ENCODE results near the gene MSLN. TPM values are rescaled to one million over a fixed set of nuclear protein-coding genes. Genes with fewer than 3 reads are reported as not detected.

The MSLN gene
- total RNA-seq, 1 donor from 2014 or later: 1.0 TPM

DNA sequence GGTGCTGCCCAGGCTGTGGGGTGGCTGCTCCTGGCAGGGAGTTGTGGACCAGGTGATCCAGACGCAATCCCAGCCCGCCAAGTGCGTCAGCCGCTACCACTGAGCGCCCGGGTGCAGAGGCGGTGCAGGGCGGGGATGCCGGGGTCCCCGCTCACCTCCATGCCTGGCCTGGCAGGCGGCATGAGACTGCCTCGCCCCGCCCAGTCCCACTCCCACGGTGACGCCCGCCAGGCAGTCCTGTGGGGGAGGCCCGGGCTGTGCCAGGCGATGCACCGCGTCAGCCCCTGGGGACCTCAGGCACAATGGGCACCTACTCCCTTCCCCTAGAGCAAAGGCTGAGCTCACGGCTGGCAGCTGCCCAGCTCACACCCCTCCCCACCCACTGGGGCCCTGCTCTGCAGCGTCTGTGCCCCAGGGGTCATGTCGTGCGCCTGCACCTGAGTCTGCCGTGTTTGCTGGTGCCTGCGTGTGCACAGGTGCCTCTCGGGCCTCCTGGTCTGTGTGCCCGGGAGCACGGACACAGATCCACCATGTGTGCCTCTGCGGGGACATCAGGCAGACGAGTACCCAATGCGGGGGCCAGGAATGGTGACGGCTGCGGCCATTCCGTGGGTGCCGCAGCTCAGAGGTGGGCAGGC, 22.4 kb downstream of the MSLN start:
- intact Hi-C loops (cut with DNase I): no loop called here
- DNase-seq (no peak), ATAC-seq (ENCODE audit: poor library complexity) (no peak)

DNA sequence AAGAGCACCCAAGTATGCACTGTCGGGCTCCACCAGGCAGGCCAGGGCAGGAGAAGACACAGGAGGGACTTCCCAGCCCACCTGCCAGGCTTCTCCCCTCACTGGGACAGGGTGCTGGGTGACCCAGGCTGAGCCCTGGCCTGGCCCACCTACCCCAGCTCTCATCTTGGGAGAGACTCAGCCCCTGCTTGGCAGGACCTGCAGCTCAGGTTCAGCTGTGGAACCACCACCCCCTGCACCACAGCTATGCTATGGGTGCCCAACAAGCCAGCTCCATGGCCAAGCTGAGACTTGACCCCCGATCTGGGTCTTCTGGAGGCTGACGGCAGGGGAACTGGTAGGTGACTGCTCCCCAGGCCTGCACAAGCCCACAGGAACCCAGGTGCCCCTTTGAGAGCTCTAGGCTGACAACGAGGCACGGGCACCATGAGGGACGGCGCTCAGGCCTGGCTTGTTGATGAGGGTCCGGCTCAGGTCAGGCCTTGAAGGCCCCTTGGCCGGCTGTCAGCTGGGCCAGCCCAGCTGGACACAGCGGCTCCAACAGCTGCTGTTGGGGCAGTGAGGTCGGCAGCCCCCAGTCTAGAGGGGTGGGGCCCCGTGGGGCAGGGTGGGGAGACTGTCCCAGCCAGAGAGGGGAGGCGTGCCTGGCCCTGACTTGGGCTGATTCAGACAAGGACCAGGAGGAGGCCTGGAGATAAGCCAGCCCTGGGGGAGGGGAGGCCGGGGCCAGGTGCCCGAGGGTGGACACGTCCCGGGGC, 23.0 kb downstream of the MSLN start:
- DNase-seq: no peak
- no peak for ATAC-seq (ENCODE audit: poor library complexity)
- intact Hi-C loops (cut with DNase I): loop anchor here (2.0 kb wide), 1 partner anchor 69 kb away; the partner anchor contains the start of gene METRN

DNA sequence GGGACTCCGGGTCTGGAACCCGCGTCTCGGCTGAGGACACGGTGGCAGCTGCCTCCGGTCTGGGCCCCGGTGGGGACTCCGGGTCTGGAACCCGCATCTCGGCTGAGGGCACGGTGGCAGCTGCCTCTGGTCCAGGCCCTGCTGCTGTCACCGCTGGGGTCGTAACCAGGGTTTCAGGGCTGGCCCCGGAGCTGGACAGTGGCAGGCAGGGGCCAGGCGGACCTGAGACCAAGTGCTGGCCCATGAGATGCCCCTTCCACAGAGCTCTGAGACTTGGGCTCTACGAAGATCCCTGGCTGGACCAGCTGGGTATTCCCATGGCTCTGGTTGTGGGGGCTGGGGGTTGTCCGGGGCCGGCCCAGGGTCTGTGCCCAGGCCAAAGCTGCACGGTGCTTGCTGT, 23.9 kb downstream of the MSLN start:
- intact Hi-C loops (cut with DNase I): loop anchor here (2.0 kb wide), 1 partner anchor 70 kb away; the partner anchor contains the start of gene METRN
- DNase-seq (no peak), ATAC-seq (ENCODE audit: poor library complexity) (no peak)

DNA sequence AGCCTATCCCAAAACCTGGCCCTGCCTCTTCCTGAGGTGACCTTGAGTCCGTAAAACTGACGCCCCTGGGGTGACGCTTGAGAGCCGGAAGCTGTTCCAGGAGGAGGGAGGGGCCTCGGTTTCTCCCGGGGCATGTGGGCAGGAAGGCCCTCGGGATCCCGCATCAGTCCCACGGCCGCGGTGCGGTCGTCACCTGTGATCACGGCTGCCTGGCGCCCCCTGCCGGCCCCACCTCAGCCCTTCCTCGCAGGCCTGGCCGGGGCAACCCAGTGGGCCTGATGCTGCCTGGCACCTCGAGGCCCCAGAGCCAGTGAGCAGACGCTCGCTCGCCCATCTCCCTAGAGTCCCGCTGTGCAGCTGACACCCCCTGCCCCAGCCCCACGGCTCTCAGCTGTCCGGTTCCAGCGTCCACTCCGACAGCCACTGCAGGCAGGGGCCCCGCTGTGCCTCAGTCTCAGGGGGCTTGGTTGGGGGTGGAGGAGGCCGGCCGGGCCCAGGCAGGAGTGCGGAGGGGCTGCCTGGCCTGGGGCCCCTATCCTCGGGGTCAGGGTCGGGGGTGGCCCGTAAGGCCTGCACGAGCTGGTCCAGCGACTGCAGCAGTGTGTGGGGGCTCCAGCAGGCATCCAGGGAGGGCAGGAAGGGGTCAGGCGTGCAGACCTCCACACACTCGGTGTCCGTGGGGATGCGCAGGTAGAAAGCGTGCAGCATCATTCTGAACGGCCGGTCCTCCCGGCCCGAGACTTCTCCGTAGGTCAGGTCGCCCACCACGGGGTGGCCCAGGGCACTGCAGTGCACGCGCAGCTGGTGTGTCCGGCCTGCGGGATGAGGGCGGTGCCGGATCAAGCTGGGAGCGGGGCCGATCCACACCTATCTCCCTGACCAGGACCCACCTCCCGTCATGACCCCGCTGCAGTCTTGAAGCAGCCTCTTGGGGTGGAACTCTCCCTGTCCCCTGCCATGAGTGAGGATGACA, 25.3 kb downstream of the MSLN start:
- ATAC-seq (ENCODE audit: poor library complexity) (peak; percentile 45), DNase-seq (peak; percentile 84)
- intact Hi-C loops (cut with DNase I): loop anchor here (2.0 kb wide), 1 partner anchor 71 kb away; the partner anchor contains the start of gene METRN

DNA sequence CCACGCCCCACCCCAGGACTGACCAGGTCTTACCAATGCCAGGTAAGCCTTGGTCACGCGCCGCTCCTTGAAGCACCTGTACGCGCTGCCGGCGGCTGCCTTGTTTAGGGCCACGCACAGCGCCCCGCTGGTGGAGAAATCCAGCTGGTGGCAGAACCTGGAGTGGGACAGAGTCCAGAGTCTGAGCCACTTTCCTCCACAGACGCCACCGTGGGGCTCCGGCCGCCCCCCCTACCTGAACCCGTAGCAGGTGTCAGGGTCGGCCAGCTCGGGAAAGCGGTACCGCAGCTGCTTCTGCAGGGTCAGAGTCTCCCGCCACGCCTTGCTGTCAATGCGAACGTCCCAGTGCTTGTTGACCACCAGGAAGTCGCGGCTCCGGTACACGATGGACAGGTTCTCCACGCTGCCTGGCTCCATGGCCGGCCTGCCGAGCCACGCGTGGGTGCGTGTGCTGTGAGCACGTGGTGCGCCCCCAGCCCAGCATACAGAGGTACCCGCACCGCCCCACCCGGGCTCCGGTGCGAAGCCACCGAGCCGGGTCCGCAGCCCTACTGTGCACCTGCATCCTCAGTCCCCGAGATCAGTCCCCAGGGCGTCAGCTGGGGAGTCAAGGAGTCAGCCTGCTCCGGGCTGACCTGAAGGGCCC, 26.9 kb downstream of the MSLN start:
- ATAC-seq (ENCODE audit: poor library complexity): no peak
- intact Hi-C loops (cut with DNase I): no loop called here
- DNase-seq: no peak

DNA sequence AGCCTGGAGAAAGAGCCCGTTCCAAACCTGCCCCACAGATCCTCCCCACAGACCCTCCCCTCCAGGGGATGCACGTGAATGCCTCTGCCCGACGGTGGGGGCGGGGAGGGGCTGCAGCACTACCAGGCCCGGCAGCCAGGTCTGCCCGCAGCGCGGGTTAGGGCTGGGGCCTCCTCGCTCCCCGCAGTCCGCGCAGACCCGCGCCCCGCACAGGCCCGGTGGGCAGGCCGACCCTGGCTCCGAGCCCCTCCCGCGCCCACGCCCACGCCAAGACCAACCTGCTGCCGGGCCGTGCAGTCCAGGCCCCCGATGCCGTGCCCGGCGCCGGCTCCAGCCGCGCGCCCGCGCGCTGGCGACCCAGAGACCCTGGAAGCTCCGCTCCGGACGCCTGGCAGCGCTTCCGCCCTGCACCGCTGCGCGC, 27.5 kb downstream of the MSLN start, which contains the start of gene RPUSD1:
TSS of gene RPUSD1 (minus strand) at position 404 of the 421 bp plus-strand sequence. CDS start 644 bp downstream, outside the sequence.
- DNase-seq: no peak
- no peak for ATAC-seq (ENCODE audit: poor library complexity)
- intact Hi-C loops (cut with DNase I): no loop called here

DNA sequence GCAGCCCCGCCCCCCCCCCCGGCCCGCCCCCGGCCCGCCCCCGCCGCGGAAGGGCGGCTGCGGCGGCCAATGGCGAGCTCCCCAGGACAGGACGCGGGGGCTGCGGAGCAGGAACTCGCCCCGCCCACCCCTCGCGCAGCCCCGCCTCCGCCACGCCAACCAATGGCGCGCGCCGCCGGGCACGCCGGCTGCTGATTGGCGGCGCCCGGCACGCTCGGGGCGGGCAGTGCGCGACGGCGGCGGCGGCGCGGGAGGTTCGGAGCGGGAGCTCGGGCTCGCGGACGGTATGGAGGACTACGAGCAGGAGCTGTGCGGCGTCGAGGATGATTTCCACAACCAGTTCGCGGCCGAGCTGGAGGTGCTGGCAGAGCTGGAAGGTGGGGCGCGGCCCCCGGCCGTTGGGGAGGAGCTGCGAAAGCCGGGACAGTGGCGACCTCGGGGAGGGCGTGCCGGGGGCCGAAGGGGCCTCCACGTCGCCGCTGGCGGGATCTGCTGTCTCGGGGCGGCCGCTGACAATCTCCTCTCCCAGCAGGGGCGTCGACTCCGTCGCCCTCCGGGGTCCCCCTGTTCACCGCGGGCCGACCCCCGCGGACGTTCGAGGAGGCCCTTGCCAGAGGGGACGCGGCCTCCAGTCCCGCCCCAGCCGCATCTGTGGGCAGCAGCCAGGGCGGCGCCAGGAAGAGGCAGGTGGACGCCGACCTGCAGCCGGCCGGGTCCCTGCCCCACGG, 28.0 kb downstream of the MSLN start, which contains the start of gene CHTF18:
TSS of gene CHTF18 (plus strand) at position 222 of the 728 bp plus-strand sequence. CDS start at position 287, 65 bp downstream.
- intact Hi-C loops (cut with DNase I): no loop called here
- ATAC-seq (ENCODE audit: poor library complexity) (peak; percentile 96), DNase-seq (peak; percentile 94)

DNA sequence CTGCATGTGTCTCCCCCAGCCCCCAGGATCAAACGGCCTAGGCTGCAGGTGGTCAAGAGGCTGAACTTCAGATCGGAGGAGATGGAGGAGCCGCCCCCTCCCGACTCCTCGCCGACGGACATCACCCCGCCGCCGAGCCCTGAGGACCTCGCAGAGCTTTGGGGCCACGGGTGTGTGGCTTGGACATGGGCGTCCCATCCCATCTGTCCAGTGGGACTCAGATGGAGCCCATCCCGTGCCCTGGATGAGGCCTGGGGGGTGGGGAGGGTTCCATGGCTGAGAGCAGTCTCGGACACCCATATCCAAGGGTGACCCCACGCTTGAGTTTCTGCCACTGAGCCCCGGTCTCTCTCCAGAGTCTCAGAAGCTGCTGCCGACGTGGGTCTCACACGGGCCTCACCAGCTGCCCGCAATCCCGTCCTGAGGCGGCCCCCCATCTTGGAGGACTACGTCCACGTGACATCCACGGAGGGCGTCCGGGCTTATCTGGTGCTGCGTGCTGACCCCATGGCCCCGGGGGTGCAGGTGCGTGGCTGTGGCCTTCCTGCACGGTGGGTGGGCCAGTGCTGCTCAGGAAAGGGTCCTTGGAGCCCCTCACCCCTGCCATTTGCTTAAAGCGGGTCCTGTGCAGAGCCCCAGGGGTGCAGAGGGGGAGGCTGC, 28.8 kb downstream of the MSLN start:
- intact Hi-C loops (cut with DNase I): no loop called here
- ATAC-seq (ENCODE audit: poor library complexity): no peak
- DNase-seq: no peak

DNA sequence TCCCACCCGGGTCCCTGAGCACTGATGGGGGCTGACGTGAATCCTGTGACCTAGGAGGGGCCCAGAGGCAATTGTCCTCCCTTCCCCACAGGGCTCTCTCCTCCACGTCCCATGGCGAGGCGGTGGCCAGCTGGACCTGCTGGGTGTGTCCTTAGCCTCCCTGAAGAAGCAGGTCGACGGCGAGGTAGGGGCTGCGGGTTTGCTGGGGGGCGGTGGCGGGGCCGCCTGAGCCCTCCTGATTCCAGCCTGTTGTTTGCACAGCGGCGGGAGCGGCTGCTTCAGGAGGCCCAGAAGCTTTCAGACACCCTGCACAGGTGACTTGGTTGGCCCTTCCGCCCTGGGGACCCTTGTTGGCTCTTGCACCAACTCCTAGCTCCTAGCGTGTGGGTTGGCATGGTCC, 29.6 kb downstream of the MSLN start:
- ATAC-seq (ENCODE audit: poor library complexity): no peak
- intact Hi-C loops (cut with DNase I): no loop called here

DNA sequence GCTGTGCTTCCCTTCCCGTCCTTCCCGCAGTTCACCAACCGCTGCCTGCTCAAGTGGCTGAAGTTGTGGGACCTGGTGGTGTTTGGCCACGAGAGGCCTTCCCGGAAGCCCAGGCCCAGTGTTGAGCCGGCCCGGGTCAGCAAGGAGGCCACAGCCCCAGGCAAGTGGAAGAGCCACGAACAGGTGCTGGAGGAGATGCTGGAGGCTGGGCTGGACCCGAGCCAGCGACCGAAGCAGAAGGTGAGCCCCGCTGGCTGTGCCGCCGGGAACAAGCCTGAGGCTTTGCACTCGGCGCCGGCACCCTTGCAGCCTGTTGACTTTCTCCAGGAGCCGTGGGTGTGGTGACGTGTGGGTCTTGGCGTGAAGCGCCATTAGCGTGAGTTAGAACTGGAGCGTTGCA, 30.6 kb downstream of the MSLN start:
- ATAC-seq (ENCODE audit: poor library complexity) (no peak), DNase-seq (no peak)
- intact Hi-C loops (cut with DNase I): no loop called here

More for the DNA sequence above, 29.6 kb downstream of the MSLN start:
- DNase-seq: no peak

DNA sequence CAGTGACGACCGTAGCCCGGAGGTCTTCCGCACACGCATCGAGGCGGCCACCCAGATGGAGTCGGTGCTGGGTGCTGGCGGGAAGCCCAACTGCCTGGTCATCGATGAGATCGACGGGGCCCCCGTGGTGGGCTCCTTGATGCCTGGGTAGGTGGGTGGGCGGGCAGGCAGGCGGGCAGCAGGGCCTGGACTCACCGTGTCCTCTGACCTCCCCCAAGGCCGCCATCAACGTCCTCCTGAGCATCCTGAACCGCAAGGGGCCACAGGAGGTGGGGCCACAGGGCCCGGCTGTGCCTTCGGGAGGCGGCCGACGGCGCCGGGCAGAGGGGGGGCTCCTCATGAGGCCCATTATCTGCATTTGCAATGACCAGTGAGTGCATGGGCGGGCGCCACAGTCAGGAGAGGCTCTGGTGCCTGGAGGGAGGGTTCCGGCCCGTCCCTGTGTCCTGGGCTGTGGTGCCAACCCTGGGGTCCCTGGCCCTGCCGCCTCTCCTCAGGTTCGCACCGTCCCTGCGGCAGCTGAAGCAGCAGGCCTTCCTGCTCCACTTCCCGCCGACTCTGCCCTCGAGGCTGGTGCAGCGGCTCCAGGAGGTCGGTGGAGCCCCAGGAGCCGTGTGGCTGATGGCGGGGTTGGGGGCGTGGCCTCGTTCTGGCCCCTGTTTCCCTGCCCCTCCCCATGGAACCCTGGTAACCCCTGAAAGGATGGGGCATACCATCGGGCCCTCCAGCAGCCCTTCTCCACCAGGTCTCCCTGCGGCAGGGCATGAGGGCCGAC, 31.9 kb downstream of the MSLN start:
- ATAC-seq (ENCODE audit: poor library complexity): no peak
- intact Hi-C loops (cut with DNase I): no loop called here
- no peak for DNase-seq

DNA sequence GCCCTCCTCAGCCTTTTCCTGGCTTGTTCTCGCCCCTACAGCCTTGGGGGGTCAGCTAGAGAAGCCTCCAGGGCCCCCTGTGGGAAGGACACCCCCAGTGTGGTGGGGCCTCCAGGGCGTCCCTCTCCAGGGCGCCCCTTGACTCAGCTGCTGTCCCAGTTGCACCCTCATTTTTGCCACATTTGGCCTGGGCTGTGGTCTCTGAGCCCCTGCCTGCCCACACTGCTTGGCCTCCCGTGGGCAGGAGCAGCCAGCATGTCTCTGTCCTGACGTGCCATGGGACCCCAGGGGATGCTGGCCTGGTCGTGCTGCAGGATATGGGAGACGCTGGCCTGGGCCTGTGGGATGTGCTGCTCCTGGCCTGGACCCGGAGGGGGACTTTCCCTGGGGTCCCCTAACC, 32.9 kb downstream of the MSLN start:
- no peak for DNase-seq
- intact Hi-C loops (cut with DNase I): no loop called here

DNA sequence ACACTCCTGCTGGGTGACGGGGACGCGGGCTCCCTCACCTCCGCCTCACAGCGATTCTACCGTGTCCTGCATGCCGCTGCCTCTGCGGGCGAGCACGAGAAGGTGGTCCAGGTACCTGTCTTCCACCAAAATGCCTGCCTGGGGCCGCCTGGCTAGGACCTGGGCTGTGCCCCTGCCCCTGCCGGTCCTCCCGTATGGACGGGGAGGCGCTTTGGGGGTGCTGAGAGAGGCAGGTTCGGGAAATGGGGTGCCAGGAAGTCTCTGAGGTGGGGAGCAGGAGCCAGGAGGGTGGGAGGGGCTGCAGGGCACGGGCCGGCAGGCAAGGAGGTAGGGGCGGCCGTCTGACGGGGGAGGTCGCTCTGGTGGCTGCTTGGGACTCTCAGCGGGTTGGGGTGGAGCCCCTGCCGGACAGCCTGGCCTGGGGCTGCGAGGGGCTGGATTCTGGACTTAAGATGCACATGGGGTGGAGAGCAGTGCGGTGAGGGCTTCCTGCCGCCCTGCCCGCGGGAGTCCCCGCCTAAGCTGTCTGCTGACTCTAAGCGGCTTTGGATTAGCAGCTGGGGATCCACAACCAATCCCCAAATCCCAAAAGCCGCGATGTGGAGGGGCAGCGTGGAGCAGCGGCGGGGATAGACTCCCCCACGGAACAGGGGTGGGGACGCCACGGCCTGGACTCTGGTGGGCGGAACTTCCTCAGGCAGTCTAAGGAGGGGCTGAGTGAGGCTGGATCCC, 33.7 kb downstream of the MSLN start:
- no peak for DNase-seq
- intact Hi-C loops (cut with DNase I): no loop called here

More for the DNA sequence above, 32.9 kb downstream of the MSLN start:
- no peak for ATAC-seq (ENCODE audit: poor library complexity)

DNA sequence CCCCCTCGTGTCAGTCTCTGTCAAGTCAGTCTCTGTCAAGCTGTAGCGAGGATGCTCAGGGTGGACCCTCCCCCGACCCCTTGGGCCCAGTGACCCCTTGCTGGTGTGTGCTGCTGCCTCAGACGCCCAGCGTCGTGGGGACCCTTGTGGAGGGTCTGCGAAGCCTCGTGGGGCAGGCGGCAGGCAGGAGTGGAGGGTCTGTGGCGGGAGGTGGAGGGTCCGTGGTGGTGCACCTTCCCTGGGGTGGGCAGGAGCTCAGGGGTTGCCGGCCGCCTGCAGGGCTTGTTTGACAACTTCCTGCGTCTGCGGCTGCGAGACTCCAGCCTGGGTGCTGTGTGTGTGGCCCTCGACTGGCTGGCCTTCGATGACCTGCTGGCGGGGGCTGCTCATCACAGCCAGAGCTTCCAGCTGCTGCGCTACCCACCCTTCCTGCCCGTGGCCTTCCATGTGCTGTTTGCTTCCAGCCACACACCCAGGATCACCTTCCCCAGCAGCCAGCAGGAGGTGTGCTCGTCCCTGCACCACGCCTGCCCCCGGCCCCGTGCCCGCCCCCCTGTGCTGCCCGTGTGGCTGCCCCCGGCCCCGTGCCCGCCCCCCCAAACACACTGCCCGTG, 34.4 kb downstream of the MSLN start:
- DNase-seq: no peak
- intact Hi-C loops (cut with DNase I): no loop called here
- no peak for ATAC-seq (ENCODE audit: poor library complexity)

More for the DNA sequence above, 33.7 kb downstream of the MSLN start:
- no peak for ATAC-seq (ENCODE audit: poor library complexity)

DNA sequence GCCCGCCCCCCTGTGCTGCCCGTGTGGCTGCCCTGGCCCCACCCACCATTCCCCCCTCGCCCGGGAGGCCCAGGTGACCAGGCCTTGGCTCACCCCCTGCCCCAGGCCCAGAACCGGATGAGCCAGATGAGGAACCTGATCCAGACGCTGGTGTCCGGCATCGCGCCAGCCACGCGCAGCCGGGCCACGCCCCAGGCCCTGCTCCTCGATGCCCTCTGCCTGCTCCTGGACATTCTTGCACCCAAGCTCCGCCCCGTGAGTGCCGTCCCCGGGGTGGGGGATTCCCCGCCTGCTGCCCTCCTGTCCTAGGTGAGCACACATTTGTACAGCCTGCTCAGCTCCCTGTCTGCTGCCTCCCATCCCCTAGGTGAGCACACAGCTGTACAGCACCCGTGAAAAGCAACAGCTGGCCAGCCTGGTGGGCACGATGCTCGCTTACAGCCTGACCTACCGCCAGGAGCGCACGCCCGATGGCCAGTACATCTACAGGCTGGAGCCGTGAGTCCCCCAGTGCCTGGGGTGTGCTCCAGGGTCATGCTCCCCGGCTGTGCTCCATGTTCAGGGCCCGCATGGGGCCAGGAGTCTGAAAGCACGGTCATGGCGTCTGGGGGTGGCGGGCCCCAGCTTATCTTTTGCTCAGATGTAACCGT, 35.2 kb downstream of the MSLN start:
- no peak for ATAC-seq (ENCODE audit: poor library complexity)
- intact Hi-C loops (cut with DNase I): no loop called here
- DNase-seq: no peak
